BE2C (cell line): ENCODE results near the gene FNBP1L.
"Not testable (repeated sequence)": the region's sequence is repeated elsewhere in the genome, so short reads cannot be mapped to it uniquely, and the experiment has no call there.

Experiments
- DNase-seq: peaks from one replicate; pipeline ENCODE4 v3.0.0-alpha.2; 2020
- H3K27me3 ChIP-seq: fragments of 250-450 bp; sonication (Bioruptor Pico); 2 replicates; pipeline ENCODE4 v1.5.1; 2020; ENCODE audit warnings: mild to moderate bottlenecking
- H3K36me3 ChIP-seq: fragments of 250-450 bp; sonication (Bioruptor Pico); 2 replicates; pipeline ENCODE4 v1.5.1; 2020; ENCODE audit warnings: mild to moderate bottlenecking
- H3K4me1 ChIP-seq: fragments of 250-450 bp; sonication (Bioruptor Pico); 2 replicates; pipeline ENCODE4 v1.5.1; 2020
- H3K4me3 ChIP-seq: 2 replicates; pipeline ENCODE4 v1.5.1; 2011; ENCODE audit warnings: low read depth, low read length
- H3K9me3 ChIP-seq: fragments of 250-450 bp; sonication (Bioruptor Pico); 2 replicates; pipeline ENCODE4 v1.5.1; 2020
- CTCF ChIP-seq: IDR thresholded peaks from 2 replicates; pipeline ENCODE4 v1.5.1; 2012; ENCODE audit warnings: mild to moderate bottlenecking, low read depth, low read length

Gene FNBP1L

GRCh38 chr1:93542398-93542797 lies 94.5 kb downstream of the FNBP1L start:
- no peak for DNase-seq
- no peaks in the 10 kb centered on the region for H3K36me3 ChIP-seq
- H3K4me3 ChIP-seq, result no peak overlapping the region
- TF ChIP-seq CTCF, result no peak
- no peaks in the 10 kb centered on the region for H3K4me1 ChIP-seq
- no peaks in the 10 kb centered on the region for H3K27me3 ChIP-seq
- H3K9me3 ChIP-seq, result no peaks in the 10 kb centered on the region

- no peak for DNase-seq
- H3K36me3 ChIP-seq, result no peaks in the 10 kb centered on the region
Observed at GRCh38 chr1:93546162-93546863, 98.4 kb downstream of the FNBP1L start.

DNA sequence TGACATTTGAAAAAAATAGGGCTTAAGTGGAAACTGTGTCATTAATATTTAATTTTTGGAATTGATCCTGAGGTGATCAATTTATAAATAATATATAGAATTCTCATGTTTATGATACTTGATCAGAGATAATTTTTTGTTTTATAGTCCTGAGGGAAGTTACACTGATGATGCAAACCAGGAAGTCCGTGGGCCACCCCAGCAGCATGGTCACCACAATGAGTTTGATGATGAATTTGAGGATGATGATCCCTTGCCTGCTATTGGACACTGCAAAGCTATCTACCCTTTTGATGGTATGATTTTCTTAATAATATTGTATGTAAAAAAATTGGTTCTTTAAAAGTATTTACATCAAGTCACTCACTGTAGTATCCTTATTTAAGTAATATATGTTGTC lies 101.2 kb downstream of the FNBP1L start:
- H3K4me1 ChIP-seq, result no peaks in the 10 kb centered on the region
- no peak overlapping the region for H3K4me3 ChIP-seq
- no peak for TF ChIP-seq CTCF
- DNase-seq, result no peak
- H3K27me3 ChIP-seq, result no peaks in the 10 kb centered on the region
- no peaks in the 10 kb centered on the region for H3K36me3 ChIP-seq
- H3K9me3 ChIP-seq, result no peaks in the 10 kb centered on the region

More at GRCh38 chr1:93546162-93546863, 98.4 kb downstream of the FNBP1L start:
- Histone ChIP-seq H3K27me3 (no peaks in the 10 kb centered on the region), H3K9me3 (no peaks in the 10 kb centered on the region), H3K4me3 (no peak overlapping the region), H3K4me1 (no peaks in the 10 kb centered on the region)
- no peak for TF ChIP-seq CTCF

DNA sequence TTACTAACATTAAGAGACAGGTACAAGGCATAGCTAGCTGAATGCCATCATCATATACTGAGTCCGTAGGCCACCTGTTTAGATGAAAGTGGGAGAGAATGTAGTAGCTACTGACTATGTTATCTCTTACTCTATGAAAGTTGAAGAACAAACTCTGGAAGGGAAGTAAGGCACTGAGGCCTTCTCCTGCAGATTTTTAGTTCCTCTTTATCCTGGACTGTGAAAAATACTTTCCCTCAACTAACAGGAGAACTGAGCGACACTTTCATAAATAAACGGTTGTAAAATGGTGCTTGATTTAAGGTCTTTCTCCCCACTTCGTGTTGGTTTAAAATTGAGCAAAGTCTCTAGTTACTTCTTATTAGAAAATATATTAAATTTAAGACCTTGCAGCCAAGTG lies 101.9 kb downstream of the FNBP1L start:
- TF ChIP-seq CTCF, result no peak
- no peak overlapping the region for H3K4me3 ChIP-seq
- no peak for DNase-seq
- H3K9me3 ChIP-seq, result no peaks in the 10 kb centered on the region
- no peaks in the 10 kb centered on the region for H3K36me3 ChIP-seq
- no peaks in the 10 kb centered on the region for H3K4me1 ChIP-seq
- no peaks in the 10 kb centered on the region for H3K27me3 ChIP-seq

DNA sequence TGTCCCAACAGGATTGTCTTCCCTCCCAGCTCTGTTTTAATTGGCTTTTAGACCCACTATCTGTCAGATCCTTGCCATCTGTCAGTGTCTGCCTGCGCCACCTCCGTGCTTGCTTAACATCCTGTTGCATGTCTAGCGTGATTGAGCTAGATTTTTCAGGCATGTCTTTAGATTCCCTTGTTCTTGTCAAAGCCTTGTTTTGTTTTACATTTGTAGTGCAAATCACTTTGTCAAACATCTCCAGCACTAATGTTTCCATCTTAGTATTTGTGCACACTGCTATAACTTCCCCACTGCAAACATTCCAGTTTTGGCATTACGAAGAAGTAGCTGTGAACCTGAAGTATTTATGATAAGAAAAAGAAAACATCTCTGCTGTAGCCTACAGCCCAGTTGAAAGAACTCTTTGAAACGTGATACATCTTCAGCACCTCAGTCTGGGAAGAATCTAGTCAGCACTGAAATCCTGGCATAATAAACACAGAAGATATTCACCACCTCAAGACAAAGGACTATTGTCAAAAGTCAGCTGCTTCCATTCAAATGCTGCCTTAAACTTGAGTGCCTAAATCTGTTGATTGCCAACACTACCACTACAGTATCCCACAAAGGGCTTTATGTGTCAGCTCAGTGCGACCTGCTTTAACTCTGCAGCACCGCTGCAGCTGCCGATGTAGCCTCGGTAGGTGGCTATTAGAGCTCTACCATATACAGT lies 105.0 kb downstream of the FNBP1L start:
- no peaks in the 10 kb centered on the region for H3K27me3 ChIP-seq
- no peaks in the 10 kb centered on the region for H3K4me1 ChIP-seq
- DNase-seq, result no peak
- no peak overlapping the region for H3K4me3 ChIP-seq
- no peaks in the 10 kb centered on the region for H3K36me3 ChIP-seq
- no peak for TF ChIP-seq CTCF
- H3K9me3 ChIP-seq, result no peaks in the 10 kb centered on the region

DNA sequence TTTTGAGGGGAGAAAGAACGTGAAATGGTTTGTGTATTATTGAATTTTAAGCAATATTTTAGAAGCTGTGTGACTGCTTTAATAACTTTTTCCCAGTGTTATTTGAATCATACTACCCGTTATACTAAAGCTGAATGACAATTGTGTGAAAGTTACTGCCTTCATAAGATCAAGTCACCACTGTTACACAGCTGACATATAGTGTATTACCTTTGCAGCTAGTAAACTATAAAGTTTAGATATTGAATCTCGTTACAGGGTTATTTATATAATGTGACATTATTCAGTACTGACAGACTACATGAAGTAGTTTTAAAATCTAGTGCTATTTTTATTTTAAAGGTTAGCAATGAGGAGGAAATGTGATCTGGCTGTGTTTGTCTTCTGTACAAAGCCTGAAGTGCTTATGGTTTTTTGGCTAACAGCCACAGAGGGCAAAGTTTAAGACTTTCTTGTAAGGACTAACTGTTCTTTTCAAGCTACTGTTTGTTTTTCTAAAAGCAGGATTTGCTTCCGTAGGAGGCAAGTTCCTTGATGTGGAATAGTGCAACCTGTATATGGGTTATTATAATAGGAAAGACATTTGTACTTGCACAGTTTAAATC lies 106.1 kb downstream of the FNBP1L start:
- H3K36me3 ChIP-seq, H3K9me3 ChIP-seq, DNase-seq, H3K4me1 ChIP-seq, H3K4me3 ChIP-seq, H3K27me3 ChIP-seq: not testable (repeated sequence)
